HCT116 (cell line): ENCODE data around the gene PEMT. TPM values are rescaled to one million over a fixed set of nuclear protein-coding genes. Genes with fewer than 3 reads are reported as not detected.

Source experiments
- ATAC-seq: fragments of 200-7000 bp; cut with Tn5 transposase; 2 replicates; pipeline ENCODE4 v1.9.1; 2020; ENCODE audit warnings: mild to moderate bottlenecking, moderate library complexity
- BruUV-seq: library from RNA; stranded (reverse); fragments of 400-500 nt; replicated peaks from 2 replicates; lab custom pipeline; 2021; lab: Mats Ljungman, UMichigan
- CTCF ChIA-PET: fragments of 300-600 bp; sonication (Branson Sonifier 250); formaldehyde crosslinking; loops from one replicate; lab custom pipeline; 2021; ENCODE audit warnings: antibody characterized with exemption; lab: Charles Lee
- POLR2A ChIA-PET: fragments of 300-600, 350-600 bp; sonication (Branson Sonifier 250); formaldehyde crosslinking; loops from one replicate; lab custom pipeline; 2021; ENCODE audit warnings: antibody characterized with exemption; lab: Charles Lee
- RAD21 ChIA-PET, 2 experiments: fragments of 300-600 bp; sonication (Branson Sonifier 250); formaldehyde crosslinking; loops; one replicate each; lab custom pipeline; 2023; ENCODE audit warnings: low total read pairs in 2 of 2; ENCODE audit not compliant: uncharacterized antibody in 2 of 2, unreplicated experiment in 2 of 2, low non-redundant PET in 1 of 2; lab: Charles Lee
- DNase-seq: peaks from one replicate; pipeline ENCODE4 v3.0.0-alpha.2; 2010; ENCODE audit warnings: low read depth, low spot score
- H2AFZ ChIP-seq: fragments of 200-600 bp; shearing (Covaris generic), sonication (generic); 2 replicates; pipeline ENCODE4 v1.6.1; 2017; ENCODE audit warnings: low read depth, mixed run types, mixed read lengths, antibody characterized with exemption, low read length; ENCODE audit not compliant: poor library complexity, severe bottlenecking
- H3K27ac ChIP-seq: 2 replicates; pipeline ENCODE4 v1.5.1; 2012; ENCODE audit warnings: low read depth, low read length
- H3K27me3 ChIP-seq: fragments of 200-600 bp; sonication (generic); 2 replicates; pipeline ENCODE4 v1.6.1; 2016; ENCODE audit warnings: mixed run types, low read length, mixed read lengths; ENCODE audit not compliant: insufficient read depth
- H3K36me3 ChIP-seq, 2 experiments: fragments of 200-500 bp in 1 of 2; fragments of 200-600 bp in 1 of 2; sonication (Bioruptor generic) in 1 of 2; sonication (generic) in 1 of 2; 2 replicates each; pipeline versions ENCODE4 v1.5.1 to v1.6.1; 2014 to 2016; ENCODE audit warnings: low read length in 2 of 2, inconsistent platforms in 1 of 2, mixed read lengths in 1 of 2, mixed run types in 1 of 2; ENCODE audit not compliant: insufficient read depth in 2 of 2, control insufficient read depth in 1 of 2
- H3K4me1 ChIP-seq, 2 experiments: fragments of 200-600 bp in 1 of 2; sonication (generic) in 1 of 2; 2 replicates each; pipeline versions ENCODE4 v1.5.1 to v1.6.1; 2012 to 2017; ENCODE audit warnings: low read length in 2 of 2, inconsistent platforms in 1 of 2, mild to moderate bottlenecking in 1 of 2, mixed read lengths in 1 of 2, mixed run types in 1 of 2, moderate library complexity in 1 of 2; ENCODE audit not compliant: insufficient read depth in 2 of 2, control insufficient read depth in 1 of 2
- H3K4me2 ChIP-seq: fragments of 200-600 bp; sonication (generic); 2 replicates; pipeline ENCODE4 v1.6.1; 2017; ENCODE audit warnings: mixed run types, low read length, mixed read lengths
- H3K4me3 ChIP-seq, 2 experiments: fragments of 200-600 bp in 1 of 2; sonication (generic) in 1 of 2; replicated peaks in 1 of 2; 2 replicates each; pipeline ENCODE4 v1.5.1; 2011 to 2016; ENCODE audit warnings: low read length in 2 of 2, control low read depth in 1 of 2, low read depth in 1 of 2, mild to moderate bottlenecking in 1 of 2, mixed read lengths in 1 of 2, mixed run types in 1 of 2
- H3K79me2 ChIP-seq: fragments of 200-600 bp; sonication (generic); 2 replicates; pipeline ENCODE4 v1.6.1; 2017; ENCODE audit warnings: mild to moderate bottlenecking, mixed run types, low read length, moderate library complexity, mixed read lengths; ENCODE audit not compliant: insufficient read depth
- H3K9ac ChIP-seq: fragments of 200-600 bp; sonication (generic); 2 replicates; pipeline ENCODE4 v1.6.1; 2016; ENCODE audit warnings: low read length, mixed read lengths
- H3K9me2 ChIP-seq: fragments of 200-600 bp; sonication (generic), shearing (Covaris generic); 2 replicates; pipeline ENCODE4 v1.6.1; 2017; ENCODE audit warnings: mixed run types, mild to moderate bottlenecking, moderate library complexity; ENCODE audit not compliant: insufficient read depth
- H3K9me3 ChIP-seq, 2 experiments: fragments of 200-500 bp in 1 of 2; fragments of 200-600 bp in 1 of 2; sonication (Bioruptor generic) in 1 of 2; sonication (generic) in 1 of 2; 2 replicates each; pipeline ENCODE4 v1.6.1; 2014 to 2017; ENCODE audit warnings: low read length in 2 of 2, mixed read lengths in 2 of 2, inconsistent platforms in 1 of 2, low read depth in 1 of 2, mild to moderate bottlenecking in 1 of 2, mixed run types in 1 of 2, moderate library complexity in 1 of 2; ENCODE audit not compliant: control insufficient read depth in 1 of 2, insufficient read depth in 1 of 2
- H4K20me1 ChIP-seq: fragments of 200-600 bp; sonication (generic), shearing (Covaris generic); 2 replicates; pipeline ENCODE4 v1.6.1; 2017; ENCODE audit warnings: mixed run types, mild to moderate bottlenecking, moderate library complexity; ENCODE audit not compliant: insufficient read depth
- CBX3 ChIP-seq: IDR thresholded peaks from 2 replicates; pipeline ENCODE4 v1.6.1; 2012; ENCODE audit warnings: low read depth
- CEBPB ChIP-seq: IDR thresholded peaks from 2 replicates; pipeline ENCODE4 v1.6.1; 2012; ENCODE audit warnings: low read depth
- EGR1 ChIP-seq: IDR thresholded peaks from 2 replicates; pipeline ENCODE4 v1.6.1; 2012; ENCODE audit warnings: low read depth
- EZH2 ChIP-seq: fragments of 200-600 bp; sonication (generic); IDR thresholded peaks from 2 replicates; pipeline ENCODE4 v1.6.1; 2017; ENCODE audit warnings: antibody characterized with exemption, mixed run types
- EZH2phosphoT487 ChIP-seq: fragments of 200-600 bp; IDR thresholded peaks from 2 replicates; pipeline ENCODE4 v1.6.1; 2018; ENCODE audit warnings: antibody characterized with exemption, borderline replicate concordance
- FOSL1 ChIP-seq: IDR thresholded peaks from 2 replicates; pipeline ENCODE4 v1.6.1; 2012; ENCODE audit warnings: low read depth
- MAX ChIP-seq: IDR thresholded peaks from 2 replicates; pipeline ENCODE4 v1.6.1; 2012
- POLR2A ChIP-seq: IDR thresholded peaks from 2 replicates; pipeline ENCODE4 v1.7.0; 2011; ENCODE audit warnings: borderline replicate concordance; ENCODE audit not compliant: insufficient read depth, insufficient read length; ENCODE audit errors: extremely low read depth
- POLR2AphosphoS5 ChIP-seq: IDR thresholded peaks from 2 replicates; pipeline ENCODE4 v1.6.1; 2011; ENCODE audit warnings: mild to moderate bottlenecking, low read depth, low read length, moderate library complexity
- REST ChIP-seq: IDR thresholded peaks from 2 replicates; pipeline ENCODE4 v1.6.1; 2012; ENCODE audit warnings: low read depth
- SIN3A ChIP-seq: IDR thresholded peaks from 2 replicates; pipeline ENCODE4 v1.6.1; 2012; ENCODE audit warnings: low read depth
- SP1 ChIP-seq: IDR thresholded peaks from 2 replicates; pipeline ENCODE4 v1.6.1; 2012; ENCODE audit warnings: low read depth
- SRF ChIP-seq: IDR thresholded peaks from 2 replicates; pipeline ENCODE4 v1.6.1; 2012; ENCODE audit warnings: low read depth
- ZBTB33 ChIP-seq: IDR thresholded peaks from 2 replicates; pipeline ENCODE4 v1.6.1; 2011; ENCODE audit warnings: mild to moderate bottlenecking, low read length, moderate library complexity; ENCODE audit not compliant: insufficient replicate concordance; ENCODE audit errors: extremely low read depth
- ZFX ChIP-seq: fragments of 450-650 bp; IDR thresholded peaks from 2 replicates; pipeline ENCODE4 v1.6.1; 2017
- intact Hi-C: fragments of 100-400 bp; cut with micrococcal nuclease; formaldehyde crosslinking; loops from 2 replicates; pipeline ENCODE4 v1.10.0; 2022
- total RNA-seq: library from RNA; stranded (reverse); gene quantifications from one replicate; pipeline ENCODE4 v1.2.1, GENCODE V29; 2021; ENCODE audit not compliant: unreplicated experiment

PEMT gene
- total RNA-seq, 1 experiment from 2014 or later: 52.1 TPM

- RAD21 ChIA-PET: no interaction called here
- H3K27ac ChIP-seq: no peak overlapping the region
- no peaks in the 10 kb centered on the region for H3K4me1 ChIP-seq
- no peak overlapping the region for H3K9ac ChIP-seq
- no peaks in the 10 kb centered on the region for H4K20me1 ChIP-seq
- intact Hi-C loops: no loop called here
- peaks cover 10% of the 10 kb centered on the region for H3K27me3 ChIP-seq
- no peaks in the 10 kb centered on the region for H3K9me3 ChIP-seq
- TF ChIP-seq SIN3A (no peak), SP1 (no peak), SRF (no peak), ZBTB33 (no peak), POLR2A (no peak), EZH2 (no peak), EGR1 (no peak), FOSL1 (no peak), CEBPB (no peak), MAX (no peak), REST (no peak), ZFX (no peak), EZH2phosphoT487 (no peak), CBX3 (no peak), POLR2AphosphoS5 (no peak)
- H3K9me2 ChIP-seq: no peaks in the 10 kb centered on the region
- DNase-seq (no peak), ATAC-seq (no peak)
- H3K4me3 ChIP-seq: no peak overlapping the region
- BruUV-seq: no TSS peak
- POLR2A ChIA-PET: no interaction called here
- H2AFZ ChIP-seq: no peak overlapping the region
- H3K79me2 ChIP-seq: no peaks in the 10 kb centered on the region
- CTCF ChIA-PET: no interaction called here
- no peaks in the 10 kb centered on the region for H3K36me3 ChIP-seq
- no peak overlapping the region for H3K4me2 ChIP-seq
These were observed 131.5 kb downstream of the PEMT start for GRCh38 chr17:17460038-17460437.
